GM21825 (cell line): ENCODE measurements around the gene ART3.

ENCODE experiments used
- ATAC-seq: cut with Tn5 transposase; IDR thresholded peaks from one replicate; pipeline ENCODE4 v1.9.1; 2021; ENCODE audit warnings: mild to moderate bottlenecking, moderate library complexity; ENCODE audit not compliant: unreplicated experiment

The ART3 gene

GRCh38 chr4:76067652-76068286 is 6.7 kb upstream of the ART3 start:
- ATAC-seq = no peak

- no peak for ATAC-seq
Measured at GRCh38 chr4:76072760-76073159, 1.7 kb upstream of the ART3 start.

DNA sequence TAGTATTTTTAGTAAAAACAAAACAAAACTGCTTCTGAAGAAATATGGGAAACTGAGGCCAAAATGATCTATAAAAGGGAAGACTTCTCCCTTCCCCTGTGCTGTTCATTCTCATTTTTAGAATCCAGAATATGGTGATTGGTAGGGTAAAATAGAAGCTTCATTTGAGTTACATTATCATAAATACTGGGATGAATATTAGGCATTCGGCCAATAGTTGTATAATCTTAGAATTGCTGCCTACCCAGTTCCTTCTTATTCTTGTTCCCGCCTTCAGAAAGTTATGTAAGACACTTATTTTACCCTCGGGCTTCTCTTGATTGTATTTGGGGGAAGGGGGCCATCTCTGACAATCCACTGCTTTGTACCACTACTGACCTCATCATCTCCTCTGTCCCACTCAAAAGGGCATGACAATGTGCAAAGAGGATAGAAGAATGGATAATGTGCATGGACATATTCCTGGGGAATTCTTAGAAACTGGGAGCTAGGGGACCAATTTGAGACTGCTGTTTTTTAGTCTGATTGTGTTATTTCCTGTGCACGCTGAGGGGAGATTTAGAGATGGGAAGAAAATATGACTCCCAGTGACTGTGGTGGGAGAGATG is 588 bp downstream of the ART3 start:
- no peak for ATAC-seq

DNA sequence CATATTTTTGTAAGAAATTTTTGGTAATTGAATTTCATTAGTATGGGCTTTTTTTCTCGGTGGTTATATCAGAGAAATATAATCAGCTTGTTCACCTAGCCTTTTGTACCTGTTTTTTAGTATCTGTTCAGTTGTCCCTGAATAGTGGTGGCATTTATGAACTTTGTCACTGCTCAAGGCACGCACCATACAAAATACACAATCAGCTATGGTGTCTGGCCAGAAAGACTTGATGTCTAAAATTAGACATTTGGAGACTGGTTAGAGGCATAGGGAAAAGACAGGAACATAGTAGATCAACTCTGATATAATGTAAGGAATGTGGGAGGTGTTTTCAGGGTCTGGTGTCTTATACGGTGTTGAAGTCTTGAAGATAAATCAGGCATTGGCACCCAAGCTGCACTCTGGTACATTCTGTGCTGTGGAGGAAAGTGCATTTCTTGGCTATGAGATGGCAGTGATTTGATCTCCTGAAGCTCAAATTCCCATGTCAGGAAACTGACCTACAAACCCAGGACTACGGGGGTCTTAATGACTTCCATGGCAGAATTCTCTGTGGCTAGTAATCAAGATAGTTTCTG is 3.6 kb downstream of the ART3 start:
- ATAC-seq = no peak

- ATAC-seq = no peak
Measured at GRCh38 chr4:76083386-76083988, 9.0 kb downstream of the ART3 start.

GRCh38 chr4:76084542-76084941 is 10.0 kb downstream of the ART3 start:
- no peak for ATAC-seq

- ATAC-seq = no peak
Measured at GRCh38 chr4:76087007-76087769, 12.7 kb downstream of the ART3 start.

DNA sequence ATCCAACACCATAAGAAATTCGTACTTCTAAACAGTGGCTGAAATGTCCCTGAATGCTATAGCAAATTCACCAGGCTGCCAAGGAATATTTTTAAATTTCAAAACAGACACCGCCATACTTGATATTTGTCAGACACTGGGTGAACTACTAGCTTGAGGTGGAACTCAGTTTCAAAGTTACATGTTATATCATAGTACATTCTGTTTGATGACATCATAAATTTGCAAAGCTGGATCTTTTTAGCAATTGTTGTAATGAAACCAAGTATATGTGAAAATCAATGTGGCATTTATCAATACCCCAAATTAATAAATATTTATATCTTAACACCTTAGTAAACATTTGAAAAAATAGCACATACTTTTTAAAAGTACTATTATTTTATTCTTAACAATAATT is 14.2 kb downstream of the ART3 start:
- ATAC-seq = no peak

- no peak for ATAC-seq
Measured at GRCh38 chr4:76090241-76090691, 15.8 kb downstream of the ART3 start.

DNA sequence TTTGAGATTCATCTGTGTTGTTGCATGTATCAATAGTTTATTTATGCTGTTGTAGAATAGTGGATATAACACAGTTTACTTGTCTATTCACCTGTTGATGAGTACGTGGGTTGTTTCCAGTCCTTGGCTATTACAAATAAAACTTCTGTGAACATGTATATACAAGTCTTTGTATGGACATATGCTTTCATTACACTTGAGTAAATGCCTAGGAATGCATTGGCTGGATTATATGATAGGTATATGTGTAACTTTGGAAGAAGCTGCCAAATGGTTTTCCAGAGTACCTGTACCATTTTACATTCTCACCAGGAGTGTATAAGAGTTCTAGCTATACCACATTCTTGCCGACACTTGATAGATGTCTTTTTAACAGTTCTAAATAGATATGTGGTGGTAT is 16.5 kb downstream of the ART3 start:
- ATAC-seq = no peak

GRCh38 chr4:76095568-76095967 is 21.1 kb downstream of the ART3 start:
- ATAC-seq = no peak

DNA sequence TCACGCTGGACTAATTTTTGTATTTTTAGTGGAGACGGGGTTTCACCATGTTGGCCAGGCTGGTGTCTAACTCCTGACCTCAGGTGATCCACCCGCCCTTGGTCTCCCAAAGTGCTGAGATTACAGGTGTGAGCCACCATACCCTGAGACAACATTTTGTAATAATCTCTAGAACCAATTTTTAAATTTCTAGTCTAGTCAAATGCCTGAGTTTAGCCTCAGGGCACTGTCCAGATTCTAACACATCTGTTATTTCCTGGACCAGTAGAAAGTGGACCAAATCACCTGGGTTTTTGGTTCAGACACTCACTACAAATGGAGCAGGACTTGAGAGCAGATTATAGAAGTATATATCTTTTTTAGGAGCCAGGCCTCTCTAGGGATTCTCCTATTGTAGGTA is 21.6 kb downstream of the ART3 start:
- ATAC-seq = no peak

DNA sequence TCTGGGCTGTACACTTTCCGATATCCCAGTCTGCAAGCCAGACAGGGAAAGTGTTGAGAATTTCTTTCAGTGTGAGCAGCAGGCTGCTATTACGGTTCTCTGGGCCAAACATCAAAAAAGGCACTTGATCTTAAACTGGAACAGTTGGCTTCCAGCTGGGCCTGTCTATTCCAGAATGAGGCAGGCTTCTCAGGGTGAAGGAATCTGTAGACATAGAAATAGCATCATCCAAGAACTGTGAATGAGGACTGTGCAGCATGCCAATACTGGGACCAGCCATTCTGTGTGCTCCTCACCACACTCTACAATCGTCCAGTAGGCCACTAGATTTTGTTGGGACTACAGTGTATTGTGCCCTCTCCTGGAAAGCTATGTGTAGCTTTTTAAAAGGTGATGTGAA is 31.1 kb downstream of the ART3 start:
- no peak for ATAC-seq

GRCh38 chr4:76106442-76106841 is 31.9 kb downstream of the ART3 start:
- ATAC-seq = no peak

- no peak for ATAC-seq
Measured at GRCh38 chr4:76108467-76109181, 34.1 kb downstream of the ART3 start.

DNA sequence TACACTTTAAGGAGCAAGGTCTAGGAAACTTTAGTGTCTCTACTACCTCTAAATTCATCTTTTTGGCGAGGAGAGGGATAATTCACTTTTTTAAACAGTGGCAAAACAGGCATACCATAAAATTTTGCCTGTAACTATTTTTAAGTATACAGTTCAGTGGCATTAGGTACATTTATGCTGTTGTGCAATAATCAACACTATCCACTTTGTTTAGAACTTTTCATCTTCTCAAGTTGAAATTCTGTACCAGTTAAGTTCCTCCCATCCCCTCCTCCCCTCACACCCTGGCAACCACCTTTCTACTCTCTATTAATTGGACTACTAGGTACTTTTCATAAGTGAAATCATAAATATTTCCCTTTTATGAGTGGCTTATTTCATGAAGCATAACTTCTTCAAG is 42.3 kb downstream of the ART3 start:
- ATAC-seq = no peak

GRCh38 chr4:76117536-76117935 is 43.0 kb downstream of the ART3 start:
- no peak for ATAC-seq

GRCh38 chr4:76120199-76120598 is 45.7 kb downstream of the ART3 start:
- ATAC-seq = no peak

DNA sequence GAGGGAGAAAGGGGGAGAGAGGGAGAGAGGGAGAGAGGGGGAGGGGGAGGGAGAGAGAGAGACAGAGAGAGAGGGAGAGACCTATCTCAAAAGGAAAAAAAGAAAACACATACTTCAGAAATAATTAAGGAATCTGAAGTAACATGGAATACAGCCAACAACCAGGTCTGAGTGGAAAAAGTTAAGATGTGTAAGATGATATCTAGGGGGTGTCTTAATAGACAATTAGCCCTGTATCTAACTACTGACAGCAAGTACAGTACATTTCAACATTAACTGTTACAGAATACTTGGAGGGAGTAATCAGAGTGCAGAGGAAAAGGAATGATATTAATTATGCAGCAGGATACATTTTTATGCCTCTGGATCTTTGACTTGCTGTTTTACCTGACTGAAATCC is 51.3 kb downstream of the ART3 start:
- no peak for ATAC-seq

- ATAC-seq = no peak
Measured at GRCh38 chr4:76127754-76128153, 53.2 kb downstream of the ART3 start.

GRCh38 chr4:76141241-76141640 is 66.7 kb downstream of the ART3 start:
- ATAC-seq = no peak
